Common myeloid progenitor, CD34-positive (primary cell): ENCODE measurements around the gene CC2D1A.

Experiments
- CTCF ChIA-PET: fragments of 350-600 bp; sonication (Branson Sonifier 250); formaldehyde crosslinking; loops from one replicate; lab custom pipeline; 2021; ENCODE audit warnings: antibody characterized with exemption; lab: Charles Lee
- POLR2A ChIA-PET: fragments of 350-600 bp; sonication (Branson Sonifier 250); formaldehyde crosslinking; loops from one replicate; lab custom pipeline; 2021; ENCODE audit warnings: antibody characterized with exemption; lab: Charles Lee
- DNase-seq, 3 donors: peaks; one replicate each; pipeline versions ENCODE4 v3.0.0 to v3.0.0-alpha.2; 2013
- H3K27ac ChIP-seq, 2 experiments: 1 replicate in 1 of 2; 2 replicates in 1 of 2; pipeline ENCODE4 v1.7.0; 2013; ENCODE audit warnings: inconsistent platforms in 2 of 2, low read length in 2 of 2, mild to moderate bottlenecking in 2 of 2, low read depth in 1 of 2, moderate library complexity in 1 of 2; ENCODE audit not compliant: severe bottlenecking in 2 of 2, insufficient read depth in 1 of 2, poor library complexity in 1 of 2
- H3K27me3 ChIP-seq, 5 experiments: replicated peaks in 2 of 5; 1 replicate in 3 of 5; 2 replicates in 2 of 5; pipeline versions ENCODE4 v1.6.1 to v1.7.0; 2013; ENCODE audit warnings: low read length in 4 of 5, mild to moderate bottlenecking in 2 of 5, moderate library complexity in 2 of 5, inconsistent platforms in 1 of 5; ENCODE audit not compliant: insufficient read depth in 5 of 5, control insufficient read depth in 4 of 5
- H3K36me3 ChIP-seq, 4 experiments: 1 replicate in 2 of 4; 2 replicates in 2 of 4; pipeline versions ENCODE4 v1.6.1 to v1.7.0; 2013; ENCODE audit warnings: low read length in 3 of 4, control low read depth in 1 of 4, mild to moderate bottlenecking in 1 of 4; ENCODE audit not compliant: control insufficient read depth in 4 of 4, insufficient read depth in 4 of 4
- H3K4me1 ChIP-seq, 4 experiments: 1 replicate in 3 of 4; 2 replicates in 1 of 4; pipeline versions ENCODE4 v1.6.1 to v1.7.1; 2013; ENCODE audit warnings: low read length in 3 of 4, mild to moderate bottlenecking in 3 of 4, control low read depth in 1 of 4, inconsistent platforms in 1 of 4, moderate library complexity in 1 of 4; ENCODE audit not compliant: control insufficient read depth in 4 of 4, insufficient read depth in 4 of 4; ENCODE audit errors: control extremely low read depth in 1 of 4
- H3K4me3 ChIP-seq, 7 experiments: 1 replicate in 4 of 7; 2 replicates in 3 of 7; pipeline versions ENCODE4 v1.5.1 to v1.7.0; 2013; ENCODE audit warnings: mild to moderate bottlenecking in 7 of 7, low read length in 6 of 7, moderate library complexity in 6 of 7, inconsistent platforms in 2 of 7, low read depth in 2 of 7, control low read depth in 1 of 7; ENCODE audit not compliant: insufficient read depth in 4 of 7, control insufficient read depth in 1 of 7; ENCODE audit errors: extremely low read depth in 1 of 7
- H3K9me3 ChIP-seq, 5 experiments: 1 replicate in 4 of 5; 2 replicates in 1 of 5; pipeline versions ENCODE4 v1.6.1 to v1.7.1; 2013; ENCODE audit warnings: low read length in 4 of 5, mild to moderate bottlenecking in 2 of 5, inconsistent platforms in 1 of 5, low read depth in 1 of 5, moderate library complexity in 1 of 5; ENCODE audit not compliant: control insufficient read depth in 4 of 5, insufficient read depth in 2 of 5; ENCODE audit errors: control extremely low read depth in 1 of 5
- WGBS: methylation state at CpG from one replicate; pipeline ENCODE4 v1.1.5; 2013; ENCODE audit not compliant: insufficient coverage; 5-methylcytosine and 5-hydroxymethylcytosine counted together

The CC2D1A gene

DNA sequence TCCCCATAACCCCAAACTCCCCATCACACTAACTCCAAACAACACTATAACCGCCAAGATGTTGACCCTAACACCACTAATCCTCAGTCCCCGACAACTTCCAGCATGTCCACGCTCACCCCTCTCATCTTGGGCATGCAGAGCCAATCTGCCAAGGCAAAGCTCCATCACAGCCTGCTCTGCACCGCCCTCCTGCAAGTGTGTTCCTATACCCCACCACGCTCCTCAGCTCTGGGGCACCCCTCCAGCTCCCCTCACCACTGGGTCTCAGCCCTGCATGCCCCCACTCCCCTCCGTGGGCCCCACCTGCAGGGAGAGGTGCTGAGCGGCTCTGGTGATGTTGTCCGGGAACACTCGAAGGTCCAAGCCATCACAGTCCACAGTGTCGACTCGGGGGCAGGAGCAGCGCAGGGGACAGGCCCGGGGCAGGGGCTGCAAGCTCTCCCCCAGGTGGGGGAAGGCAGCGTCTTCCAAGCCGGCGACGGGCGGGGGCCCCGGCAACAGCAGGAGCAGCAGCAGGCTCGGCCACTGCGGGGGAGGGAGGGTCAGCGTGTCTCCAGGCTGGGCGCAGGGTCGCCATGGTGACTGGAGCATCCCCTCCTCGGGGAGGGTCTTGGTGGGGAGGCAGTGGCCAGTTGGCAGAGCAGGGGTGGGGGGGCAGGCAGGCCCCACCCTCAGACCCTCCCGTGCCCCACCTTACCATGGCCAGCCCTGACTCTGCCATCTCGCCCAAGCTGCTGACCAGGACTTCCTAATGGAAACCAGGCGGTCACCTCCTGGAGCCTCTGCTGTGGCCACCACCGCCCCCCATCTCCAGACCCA is 31.7 kb downstream of the CC2D1A start:
- WGBS: 33% methylated on average over 16 of the region's 29 CpGs
- peaks cover 0 to 11% (median 2%) of the 10 kb centered on the region in 5 experiments for H3K27me3 ChIP-seq
- no peak for DNase-seq
- H3K27ac ChIP-seq: no peak overlapping the region
- no peaks in the 10 kb centered on the region for H3K9me3 ChIP-seq
- peaks cover 0 to 30% (median 15%) of the 10 kb centered on the region in 4 experiments for H3K4me1 ChIP-seq
- ChIA-PET CTCF (interaction anchor here (1.5 to 1.7 kb wide), 3 partner anchors 22 to 56 kb away, joined by 3 to 6 read pairs (median 6); no protein-coding TSS in a partner anchor), POLR2A (interaction anchor here (0.7 kb wide), 1 partner anchor 112 kb away, joined by 3 read pairs; no protein-coding TSS in a partner anchor)
- no peak overlapping the region for H3K4me3 ChIP-seq
- H3K36me3 ChIP-seq: no peaks in the 10 kb centered on the region

DNA sequence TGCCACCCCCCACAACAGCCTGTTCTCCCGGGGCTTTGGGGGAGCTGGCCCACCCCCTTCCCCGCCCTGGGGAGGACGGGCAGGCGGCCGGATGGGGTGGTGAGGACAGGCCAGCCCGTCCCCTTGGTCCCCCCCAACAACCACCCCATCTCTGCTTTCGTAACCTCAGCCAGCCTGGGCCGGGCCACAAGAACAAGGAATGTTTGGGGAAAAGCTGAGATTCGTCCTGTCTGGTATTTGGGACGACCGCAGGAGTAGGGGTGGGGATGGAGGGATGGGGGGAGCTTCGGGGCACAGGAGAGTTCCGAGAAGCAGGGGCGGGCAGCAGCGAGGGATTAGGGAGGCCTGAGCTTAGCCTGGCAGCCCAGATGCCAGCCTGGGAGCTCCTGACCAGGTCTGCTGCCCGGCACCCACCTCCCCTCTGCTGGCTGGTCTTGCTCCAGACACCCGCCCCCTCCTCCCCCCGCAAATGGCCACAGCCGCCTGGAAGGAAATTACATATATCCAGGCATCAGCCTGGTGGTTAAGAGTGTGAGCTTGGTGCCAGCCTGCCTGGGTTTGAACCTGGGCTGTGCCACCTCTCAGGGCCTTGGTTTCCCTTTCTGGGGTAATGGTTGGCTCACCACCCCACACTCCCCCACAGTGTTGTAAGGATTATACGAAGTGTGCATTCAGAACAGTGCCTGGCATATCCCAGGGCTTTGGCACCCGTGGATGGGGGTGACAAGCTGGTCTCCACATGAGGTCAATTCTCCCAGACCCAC is 32.5 kb downstream of the CC2D1A start, which contains the start of gene PODNL1:
Gene PODNL1, minus strand, starts transcription at position 117 of the 764 bp plus-strand sequence. CDS start 236 bp downstream, outside the sequence.
- Histone ChIP-seq H3K27ac (no peak within 1 kb of the TSS), H3K9me3 (no peaks in the 10 kb centered on the region), H3K4me1 (peaks cover 0 to 30% (median 15%) of the 10 kb centered on the region in 4 experiments), H3K36me3 (no peaks in the 10 kb centered on the region), H3K4me3 (no peak within 1 kb of the TSS), H3K27me3 (peaks cover 0 to 11% (median 2%) of the 10 kb centered on the region in 5 experiments)
- ChIA-PET POLR2A (interaction anchor here (0.6 to 0.7 kb wide), 2 partner anchors 22 to 111 kb away, joined by 3 read pairs; no protein-coding TSS in a partner anchor), CTCF (interaction anchor here (0.7 to 1.8 kb wide), 7 partner anchors 9 to 81 kb away, joined by 3 to 8 read pairs (median 5); no protein-coding TSS in a partner anchor)
- peak in 2 of 3 donors; percentile 47 to 51 for DNase-seq
- 29% methylated on average over 6 of the region's 21 CpGs for WGBS

- Histone ChIP-seq H3K4me3 (no peak overlapping the region), H3K36me3 (no peaks in the 10 kb centered on the region), H3K4me1 (peaks cover 0 to 16% (median 8%) of the 10 kb centered on the region in 4 experiments), H3K27ac (no peak overlapping the region), H3K9me3 (no peaks in the 10 kb centered on the region), H3K27me3 (peaks cover 0 to 11% (median 2%) of the 10 kb centered on the region in 5 experiments)
- CTCF ChIA-PET: interaction anchor here (0.6 to 1.9 kb wide), 3 partner anchors 9 to 101 kb away, joined by 3 to 5 read pairs (median 4); no protein-coding TSS in a partner anchor
- POLR2A ChIA-PET: no interaction called here
- 100% methylated on average over 1 of the region's 1 CpG for WGBS
- DNase-seq: no peak
Observed at GRCh38 chr19:13942023-13942684, 36.2 kb downstream of the CC2D1A start.

- WGBS: 90% methylated on average over 4 of the region's 4 CpGs
- Histone ChIP-seq H3K36me3 (no peaks in the 10 kb centered on the region), H3K4me1 (no peaks in the 10 kb centered on the region), H3K4me3 (no peak overlapping the region), H3K9me3 (no peaks in the 10 kb centered on the region), H3K27ac (no peak overlapping the region), H3K27me3 (no peaks in the 10 kb centered on the region)
- ChIA-PET CTCF (interaction anchor here (1.2 kb wide), 1 partner anchor 62 kb away, joined by 3 read pairs; no protein-coding TSS in a partner anchor), POLR2A (no interaction called here)
- no peak for DNase-seq
Observed at GRCh38 chr19:13946414-13946813, 40.4 kb downstream of the CC2D1A start.

- DNase-seq: no peak
- CTCF ChIA-PET: interaction anchor here (0.9 to 1.2 kb wide), 2 partner anchors 36 to 70 kb away, joined by 3 read pairs; no protein-coding TSS in a partner anchor
Observed at GRCh38 chr19:13951043-13951442, 45.0 kb downstream of the CC2D1A start.

DNA sequence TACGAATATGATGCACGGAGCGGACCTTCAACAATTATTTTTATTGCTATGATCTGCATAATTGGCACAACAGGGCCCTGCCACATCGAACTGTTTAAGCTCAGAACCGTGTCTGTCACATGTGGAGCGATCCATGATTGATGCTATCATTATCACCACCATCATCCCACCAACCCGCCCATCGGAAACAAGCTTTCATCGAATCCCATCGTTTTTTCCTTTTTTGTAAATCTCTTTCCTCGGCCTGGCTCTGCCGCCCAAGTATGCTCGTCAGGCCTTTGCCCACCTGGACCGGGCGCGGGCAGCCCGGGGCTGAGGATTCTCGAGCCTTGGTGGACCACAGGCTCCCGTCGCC is 45.8 kb downstream of the CC2D1A start:
- H3K4me3 ChIP-seq: peak overlapping the region; percentile 1 to 82 (median 55)
- H3K4me1 ChIP-seq: peaks cover 0 to 16% (median 13%) of the 10 kb centered on the region in 4 experiments
- ChIA-PET POLR2A (interaction anchor here (0.7 kb wide), 1 partner anchor 52 kb away, joined by 3 read pairs; no protein-coding TSS in a partner anchor), CTCF (interaction anchor here (1.2 kb wide), 1 partner anchor 71 kb away, joined by 3 read pairs; no protein-coding TSS in a partner anchor)
- H3K9me3 ChIP-seq: no peaks in the 10 kb centered on the region
- H3K27me3 ChIP-seq: no peaks in the 10 kb centered on the region
- H3K27ac ChIP-seq: no peak overlapping the region
- DNase-seq: no peak
- 12% methylated on average over 20 of the region's 20 CpGs for WGBS
- peaks cover 10 to 28% (median 21%) of the 10 kb centered on the region in 4 experiments for H3K36me3 ChIP-seq

More at GRCh38 chr19:13951043-13951442, 45.0 kb downstream of the CC2D1A start:
- peaks cover 0 to 16% (median 13%) of the 10 kb centered on the region in 4 experiments for H3K4me1 ChIP-seq
- no peaks in the 10 kb centered on the region for H3K9me3 ChIP-seq
- no peak overlapping the region for H3K4me3 ChIP-seq
- peaks cover 4 to 20% (median 14%) of the 10 kb centered on the region in 4 experiments for H3K36me3 ChIP-seq
- no peak overlapping the region for H3K27ac ChIP-seq
- POLR2A ChIA-PET: interaction anchor here (0.7 kb wide), 1 partner anchor 53 kb away, joined by 3 read pairs; no protein-coding TSS in a partner anchor
- H3K27me3 ChIP-seq: no peaks in the 10 kb centered on the region
- WGBS: no CpG with 5 or more reads among the region's 2 CpGs
